Measurements from ENCODE around the gene KRTAP5-8.
"Not testable (repeated sequence)": the region's sequence is repeated elsewhere in the genome, so short reads cannot be mapped to it uniquely, and the experiment has no call there.

The KRTAP5-8 gene

DNA sequence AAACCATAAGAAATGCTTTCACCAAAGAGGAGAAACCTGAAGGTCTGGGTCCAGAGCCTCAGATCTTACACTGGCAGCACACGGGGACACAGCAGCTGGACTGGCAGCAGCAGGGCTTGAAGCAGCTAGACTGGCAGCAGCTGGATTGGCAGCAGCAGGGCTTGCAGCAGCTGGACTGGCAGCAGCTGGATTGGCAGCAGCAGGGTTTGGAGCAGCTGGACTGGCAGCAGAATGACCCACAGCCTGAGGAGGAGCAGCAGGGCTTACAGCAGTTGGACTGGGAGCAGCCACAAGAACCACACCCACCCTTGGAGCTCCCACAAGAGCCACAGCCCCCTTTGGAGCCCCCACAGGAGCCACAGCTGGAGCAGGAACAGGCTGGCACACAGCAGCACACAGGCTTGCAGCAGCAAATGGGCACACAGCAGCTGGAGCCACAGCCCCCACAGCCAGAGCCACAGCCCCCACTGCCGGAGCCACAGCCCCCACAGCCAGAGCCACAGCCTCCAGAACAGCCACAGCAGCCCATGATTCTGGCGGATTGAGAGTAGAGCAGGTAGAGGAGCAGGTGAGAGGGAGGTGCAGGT, 44.6 kb downstream of the KRTAP5-8 start, which contains the start of gene KRTAP5-11:
Gene KRTAP5-11, minus strand, starts transcription at position 567 of the 587 bp plus-strand sequence. Its CDS starts 38 bp downstream, at position 529.
- Histone ChIP-seq H3K36me3 (ENCODE audit: insufficient read depth, low read depth, low read length) (no peaks in the 10 kb centered on the region), H3K27ac (ENCODE audit: low read length) (no peak within 1 kb of the TSS), H3K9me3 (ENCODE audit: insufficient read depth, low read depth, low read length) (no peaks in the 10 kb centered on the region), H3K27me3 (ENCODE audit: insufficient read depth, low read length) (peaks cover 13% of the 10 kb centered on the region), H3K4me1 (ENCODE audit: insufficient read depth, low read length) (no peaks in the 10 kb centered on the region), H3K9ac (ENCODE audit: low read depth, low read length) (no peak within 1 kb of the TSS), H3K4me3 (ENCODE audit: low read length) (no peak within 1 kb of the TSS)

DNA sequence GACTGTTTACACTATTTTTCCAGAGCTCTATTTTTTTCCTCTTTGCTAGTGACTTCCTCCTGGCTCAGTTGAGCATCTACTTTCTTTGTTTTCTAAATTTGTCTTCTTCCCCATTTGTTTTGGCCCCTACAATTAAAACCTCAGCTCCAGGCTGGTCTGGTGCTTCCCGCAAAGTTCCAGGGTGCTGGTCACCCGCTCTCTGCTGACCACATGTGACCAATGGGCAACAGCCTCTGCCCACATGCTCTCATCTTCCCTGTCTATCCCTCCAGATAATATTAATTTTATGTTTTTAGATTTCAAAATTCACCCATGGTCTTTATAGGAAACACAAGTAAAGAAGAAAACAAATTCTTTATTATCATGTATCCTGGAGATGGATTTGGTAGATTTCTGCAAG, 45.1 kb downstream of the KRTAP5-8 start:
- H3K4me1 ChIP-seq (ENCODE audit: insufficient read depth, low read length); H3K36me3 ChIP-seq (ENCODE audit: insufficient read depth, low read depth, low read length); H3K9me3 ChIP-seq (ENCODE audit: insufficient read depth, low read depth, low read length); H3K9ac ChIP-seq (ENCODE audit: low read depth, low read length); H3K27ac ChIP-seq (ENCODE audit: low read length); H3K4me3 ChIP-seq (ENCODE audit: low read length): not testable (repeated sequence)
- peaks cover 13% of the 10 kb centered on the region for H3K27me3 ChIP-seq (ENCODE audit: insufficient read depth, low read length)

DNA sequence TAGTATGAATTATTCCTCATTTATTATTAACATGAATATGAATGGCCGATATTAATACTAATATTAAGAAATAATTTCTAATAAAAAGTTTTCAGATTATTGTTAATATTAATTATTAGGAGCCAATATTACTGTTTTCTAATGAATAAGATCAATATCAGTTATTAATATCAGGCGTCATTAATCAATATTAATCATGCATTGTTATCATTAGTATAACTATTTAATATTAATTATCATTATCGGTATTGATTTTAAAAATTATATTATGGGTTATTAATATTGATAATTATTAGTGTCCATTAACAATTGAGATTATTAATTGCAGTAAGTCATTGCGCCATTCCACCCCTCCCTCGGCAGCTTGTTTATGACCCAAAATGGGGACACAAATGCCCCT, 47.8 kb downstream of the KRTAP5-8 start:
- not testable (repeated sequence) for H3K9me3 ChIP-seq (ENCODE audit: insufficient read depth, low read depth, low read length); H3K27ac ChIP-seq (ENCODE audit: low read length); H3K27me3 ChIP-seq (ENCODE audit: insufficient read depth, low read length); H3K36me3 ChIP-seq (ENCODE audit: insufficient read depth, low read depth, low read length); H3K4me3 ChIP-seq (ENCODE audit: low read length); H3K9ac ChIP-seq (ENCODE audit: low read depth, low read length); H3K4me1 ChIP-seq (ENCODE audit: insufficient read depth, low read length)

DNA sequence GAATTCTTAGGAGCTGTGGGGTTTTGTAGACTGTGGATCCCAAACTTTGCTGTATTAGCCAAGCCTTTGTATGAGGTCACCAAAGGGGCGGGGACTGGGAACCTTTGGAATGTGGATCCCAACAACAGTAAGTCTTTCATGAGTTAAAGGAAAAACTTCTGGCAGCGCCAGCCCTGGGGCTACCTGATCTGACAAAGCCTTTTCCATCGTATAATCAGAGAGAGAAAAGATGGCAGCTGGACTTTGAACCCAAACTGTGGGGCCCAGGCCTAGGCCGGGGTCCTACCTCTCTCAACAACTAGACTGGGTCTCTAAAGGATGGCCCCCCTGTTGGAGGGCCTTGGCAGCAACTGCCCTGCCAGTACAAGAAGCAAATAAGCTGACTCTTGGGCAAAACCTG, 50.5 kb downstream of the KRTAP5-8 start:
- not testable (repeated sequence) for H3K36me3 ChIP-seq (ENCODE audit: insufficient read depth, low read depth, low read length); H3K9me3 ChIP-seq (ENCODE audit: insufficient read depth, low read depth, low read length); H3K9ac ChIP-seq (ENCODE audit: low read depth, low read length); H3K27me3 ChIP-seq (ENCODE audit: insufficient read depth, low read length); H3K27ac ChIP-seq (ENCODE audit: low read length); H3K4me1 ChIP-seq (ENCODE audit: insufficient read depth, low read length); H3K4me3 ChIP-seq (ENCODE audit: low read length)

Measured in iPS-20b (cell line).